GM12891 (cell line): Measurements from ENCODE around the gene KLK14. TPM values are rescaled to one million over a fixed set of nuclear protein-coding genes. Genes with fewer than 3 reads are reported as not detected.
A peak's percentile ranks its signal among the peaks of the same experiment; 100 is the strongest.

Source experiments
- DNase-seq: peaks from one replicate; pipeline ENCODE4 v3.0.0; 2011; ENCODE audit warnings: low spot score; ENCODE audit not compliant: insufficient read length
- FAIRE-seq: peaks from 2 replicates; lab custom pipeline; 2011; peaks lifted over from hg19 to GRCh38; lab: Jason Lieb, UNC
- PAX5 ChIP-seq: IDR thresholded peaks from 2 replicates; pipeline ENCODE4 v1.6.1; 2011; ENCODE audit warnings: low read length, moderate library complexity, mild to moderate bottlenecking; ENCODE audit not compliant: insufficient read depth, severe bottlenecking
- POLR2A ChIP-seq: IDR thresholded peaks from 2 replicates; pipeline ENCODE4 v1.6.1; 2011; ENCODE audit warnings: low read depth, low read length, control low read depth
- POLR2AphosphoS5 ChIP-seq: IDR thresholded peaks from 2 replicates; pipeline ENCODE4 v1.6.1; 2011; ENCODE audit warnings: low read depth, low read length, control low read depth
- POU2F2 ChIP-seq: IDR thresholded peaks from 2 replicates; pipeline ENCODE4 v1.6.1; 2011; ENCODE audit warnings: low read depth, mild to moderate bottlenecking, control low read depth, low read length, moderate library complexity
- SPI1 ChIP-seq: IDR thresholded peaks from 2 replicates; pipeline ENCODE4 v1.6.1; 2011; ENCODE audit warnings: low read depth, low read length, control low read depth
- TAF1 ChIP-seq: IDR thresholded peaks from 2 replicates; pipeline ENCODE4 v1.6.1; 2011; ENCODE audit warnings: low read depth, low read length, control low read depth
- polyA plus RNA-seq: library from polyadenylated mRNA; unstranded; fragments of >200 nt; gene quantifications from one replicate; pipeline ENCODE4 v1.2.1, GENCODE V29; 2012; ENCODE audit warnings: low read depth, missing spikeins, inconsistent platforms; ENCODE audit not compliant: missing spikeins

Gene KLK14
- polyA plus RNA-seq = 0.10 TPM

- DNase-seq (no peak), FAIRE-seq (no peak)
- TF ChIP-seq POLR2AphosphoS5 = no peak
- no peak for TF ChIP-seq SPI1
- no peak for TF ChIP-seq POLR2A
- no peak for TF ChIP-seq PAX5
- TF ChIP-seq POU2F2 = no peak
- TF ChIP-seq TAF1 = no peak
These were observed at the start of gene KLK14 for GRCh38 chr19:51082611-51083010. KLK14 (minus strand) TSS chr19:51082887; CDS start chr19:51082614, 273 bp downstream.

- peak; percentile 59 for FAIRE-seq
- TF ChIP-seq TAF1 = no peak
- TF ChIP-seq SPI1 = no peak
- no peak for TF ChIP-seq POU2F2
- no peak for TF ChIP-seq POLR2AphosphoS5
- no peak for TF ChIP-seq POLR2A
- TF ChIP-seq PAX5 = no peak
- no peak for DNase-seq
These were observed 49.3 kb upstream of the KLK14 start for GRCh38 chr19:51131780-51132680.

GRCh38 chr19:51129716-51130115 lies 47.0 kb upstream of the KLK14 start:
- FAIRE-seq = no peak

GRCh38 chr19:51128227-51128626 lies 45.5 kb upstream of the KLK14 start:
- FAIRE-seq (no peak), DNase-seq (no peak)
- TF ChIP-seq PAX5 (no peak), SPI1 (no peak), TAF1 (no peak), POU2F2 (no peak), POLR2A (no peak), POLR2AphosphoS5 (no peak)

More at GRCh38 chr19:51129716-51130115, 47.0 kb upstream of the KLK14 start:
- TF ChIP-seq POU2F2 (no peak), SPI1 (no peak), TAF1 (no peak), PAX5 (no peak), POLR2AphosphoS5 (no peak), POLR2A (no peak)
- DNase-seq = no peak

- no peak for FAIRE-seq
- no peak for DNase-seq
- no peak for TF ChIP-seq POLR2AphosphoS5
- peak; percentile 73 for TF ChIP-seq SPI1
- no peak for TF ChIP-seq POU2F2
- TF ChIP-seq TAF1 = no peak
- TF ChIP-seq PAX5 = no peak
- TF ChIP-seq POLR2A = no peak
These were observed 45.1 kb upstream of the KLK14 start for GRCh38 chr19:51127755-51128154.

- no peak for DNase-seq
- no peak for TF ChIP-seq POU2F2
- no peak for TF ChIP-seq TAF1
- TF ChIP-seq POLR2AphosphoS5 = no peak
- no peak for TF ChIP-seq SPI1
- no peak for TF ChIP-seq PAX5
- no peak for TF ChIP-seq POLR2A
- FAIRE-seq = no peak
These were observed 44.3 kb upstream of the KLK14 start for GRCh38 chr19:51127032-51127431.

- TF ChIP-seq SPI1 (no peak), POLR2A (no peak)
- DNase-seq (no peak), FAIRE-seq (no peak)
These were observed 42.9 kb upstream of the KLK14 start for GRCh38 chr19:51125421-51126075.

GRCh38 chr19:51124729-51125128 lies 42.0 kb upstream of the KLK14 start, which contains the start of gene SIGLEC9:
SIGLEC9 (plus strand) TSS chr19:51124906; CDS start chr19:51124975, 69 bp downstream.
- TF ChIP-seq TAF1 (no peak), SPI1 (no peak), PAX5 (no peak), POLR2A (no peak), POU2F2 (no peak), POLR2AphosphoS5 (no peak)
- FAIRE-seq = peak; percentile 28
- DNase-seq = no peak

GRCh38 chr19:51124216-51124615 lies 41.5 kb upstream of the KLK14 start:
- TF ChIP-seq POU2F2 (no peak), TAF1 (no peak), POLR2A (no peak), SPI1 (no peak), POLR2AphosphoS5 (no peak), PAX5 (no peak)
- DNase-seq (no peak), FAIRE-seq (no peak)

- FAIRE-seq = no peak
These were observed 41.1 kb upstream of the KLK14 start for GRCh38 chr19:51123802-51124201.

More at GRCh38 chr19:51123802-51124201, 41.1 kb upstream of the KLK14 start:
- no peak for TF ChIP-seq POLR2A
- TF ChIP-seq SPI1 = no peak
- DNase-seq = no peak
